ENCODE measurements around the gene SSC4D.
A peak's percentile ranks its signal among the peaks of the same experiment; 100 is the strongest.
"Not testable (repeated sequence)": the region's sequence is repeated elsewhere in the genome, so short reads cannot be mapped to it uniquely, and the experiment has no call there.

The SSC4D gene

GRCh38 chr7:76430211-76430610, 20.7 kb upstream of the SSC4D start:
- H3K4me3 ChIP-seq (ENCODE audit: low read depth, low read length): no peak overlapping the region
- no peak for DNase-seq (ENCODE audit: low read depth, low spot score)
- TF ChIP-seq, protein P1, sequence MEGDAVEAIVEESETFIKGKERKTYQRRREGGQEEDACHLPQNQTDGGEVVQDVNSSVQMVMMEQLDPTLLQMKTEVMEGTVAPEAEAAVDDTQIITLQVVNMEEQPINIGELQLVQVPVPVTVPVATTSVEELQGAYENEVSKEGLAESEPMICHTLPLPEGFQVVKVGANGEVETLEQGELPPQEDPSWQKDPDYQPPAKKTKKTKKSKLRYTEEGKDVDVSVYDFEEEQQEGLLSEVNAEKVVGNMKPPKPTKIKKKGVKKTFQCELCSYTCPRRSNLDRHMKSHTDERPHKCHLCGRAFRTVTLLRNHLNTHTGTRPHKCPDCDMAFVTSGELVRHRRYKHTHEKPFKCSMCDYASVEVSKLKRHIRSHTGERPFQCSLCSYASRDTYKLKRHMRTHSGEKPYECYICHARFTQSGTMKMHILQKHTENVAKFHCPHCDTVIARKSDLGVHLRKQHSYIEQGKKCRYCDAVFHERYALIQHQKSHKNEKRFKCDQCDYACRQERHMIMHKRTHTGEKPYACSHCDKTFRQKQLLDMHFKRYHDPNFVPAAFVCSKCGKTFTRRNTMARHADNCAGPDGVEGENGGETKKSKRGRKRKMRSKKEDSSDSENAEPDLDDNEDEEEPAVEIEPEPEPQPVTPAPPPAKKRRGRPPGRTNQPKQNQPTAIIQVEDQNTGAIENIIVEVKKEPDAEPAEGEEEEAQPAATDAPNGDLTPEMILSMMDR (IDR thresholded peaks at IDR 0.05; ENCODE audit: low read depth, low read length): no peak
- in situ Hi-C loops (cut with HindIII; ENCODE audit: low sequenced_read_pairs): no loop called here

- peak; percentile 16 for DNase-seq (ENCODE audit: low read depth, low spot score)
- in situ Hi-C loops (cut with HindIII; ENCODE audit: low sequenced_read_pairs): no loop called here
- no peak overlapping the region for H3K4me3 ChIP-seq (ENCODE audit: low read depth, low read length)
- TF ChIP-seq, protein P1 (IDR thresholded peaks at IDR 0.05; ENCODE audit: low read depth, low read length): no peak
These were observed 19.6 kb upstream of the SSC4D start for GRCh38 chr7:76428868-76429805.

DNA sequence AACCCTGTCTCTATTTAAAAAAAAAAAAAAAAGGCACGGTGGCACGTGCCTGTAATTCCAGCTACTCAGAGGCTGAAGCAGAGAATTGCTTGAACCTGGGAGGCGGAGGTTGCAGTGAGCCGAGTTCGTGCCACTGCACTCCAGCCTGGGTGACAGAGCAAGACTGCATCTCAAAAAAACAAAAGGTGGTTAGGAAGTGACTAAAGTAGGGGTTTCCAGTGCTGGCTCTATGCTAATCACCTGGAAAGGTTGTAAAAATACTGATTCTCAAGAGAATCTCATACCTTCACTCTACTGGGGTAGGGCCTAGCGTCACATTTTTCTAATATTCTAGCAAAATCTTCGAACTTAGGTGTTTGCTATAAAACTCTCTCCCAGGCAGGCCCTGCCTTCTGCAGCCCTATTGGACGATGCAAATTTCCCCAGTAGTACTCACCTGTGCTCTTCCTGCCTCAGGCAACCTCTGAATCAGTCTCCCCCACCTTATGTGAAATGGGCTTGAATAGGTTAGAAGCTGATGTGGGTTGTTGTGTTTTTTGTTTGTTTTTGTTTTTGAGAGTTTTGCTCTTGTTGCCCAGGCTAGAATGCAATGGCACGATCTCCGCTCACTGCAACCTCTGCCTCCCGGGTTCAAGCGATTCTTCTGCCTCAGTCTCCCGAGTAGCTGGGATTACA, 18.8 kb upstream of the SSC4D start:
- TF ChIP-seq, protein P1 (IDR thresholded peaks at IDR 0.05; ENCODE audit: low read depth, low read length): no peak
- no peak overlapping the region for H3K4me3 ChIP-seq (ENCODE audit: low read depth, low read length)
- in situ Hi-C loops (cut with HindIII; ENCODE audit: low sequenced_read_pairs): no loop called here
- no peak for DNase-seq (ENCODE audit: low read depth, low spot score)

DNA sequence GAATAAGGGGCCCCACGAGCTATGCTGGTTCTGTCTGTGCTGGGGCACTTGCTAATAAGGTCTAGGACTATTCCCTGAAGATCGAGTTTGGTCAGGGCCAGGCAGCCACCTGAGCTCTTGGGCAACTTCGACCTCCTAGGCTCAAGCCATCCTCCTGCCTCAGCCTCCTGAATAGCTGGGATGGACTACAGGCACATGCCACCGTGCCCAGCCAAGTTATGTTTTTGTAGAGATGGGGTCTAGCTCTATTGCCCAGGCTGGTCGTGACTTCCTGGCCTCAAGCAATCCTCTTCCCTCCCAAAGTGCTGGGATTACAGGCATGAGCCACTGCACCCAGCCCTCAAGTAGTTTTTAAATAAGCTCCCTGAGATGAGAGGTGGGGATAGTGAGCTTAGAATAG, 18.1 kb upstream of the SSC4D start:
- in situ Hi-C loops (cut with HindIII; ENCODE audit: low sequenced_read_pairs): no loop called here
- TF ChIP-seq, protein P1 (IDR thresholded peaks at IDR 0.05; ENCODE audit: low read depth, low read length): no peak
- no peak overlapping the region for H3K4me3 ChIP-seq (ENCODE audit: low read depth, low read length)

DNA sequence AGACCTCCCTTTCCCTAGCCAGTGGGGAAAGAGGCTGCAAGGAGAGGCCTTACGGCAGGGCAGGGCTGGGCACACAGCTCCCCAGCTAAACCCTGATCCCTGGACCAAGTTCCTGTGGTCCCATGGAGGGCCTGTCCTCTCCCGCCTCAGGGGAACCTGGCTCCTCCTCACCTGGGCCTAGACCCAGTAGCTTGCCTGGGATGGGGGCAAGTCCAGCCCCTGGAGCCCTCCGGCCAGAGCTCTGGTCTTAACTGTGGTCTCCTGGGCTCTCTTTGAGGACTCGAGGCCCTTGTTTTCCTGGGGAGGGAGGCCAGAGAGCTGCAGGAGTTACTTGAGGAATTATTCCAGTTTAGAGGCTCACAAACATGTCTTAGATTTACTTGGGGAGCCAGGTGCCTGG, 16.7 kb upstream of the SSC4D start:
- TF ChIP-seq, protein P1 (IDR thresholded peaks at IDR 0.05; ENCODE audit: low read depth, low read length): no peak
- in situ Hi-C loops (cut with HindIII; ENCODE audit: low sequenced_read_pairs): no loop called here
- no peak overlapping the region for H3K4me3 ChIP-seq (ENCODE audit: low read depth, low read length)

More for the DNA sequence above, 18.1 kb upstream of the SSC4D start:
- DNase-seq (ENCODE audit: low read depth, low spot score): no peak

DNA sequence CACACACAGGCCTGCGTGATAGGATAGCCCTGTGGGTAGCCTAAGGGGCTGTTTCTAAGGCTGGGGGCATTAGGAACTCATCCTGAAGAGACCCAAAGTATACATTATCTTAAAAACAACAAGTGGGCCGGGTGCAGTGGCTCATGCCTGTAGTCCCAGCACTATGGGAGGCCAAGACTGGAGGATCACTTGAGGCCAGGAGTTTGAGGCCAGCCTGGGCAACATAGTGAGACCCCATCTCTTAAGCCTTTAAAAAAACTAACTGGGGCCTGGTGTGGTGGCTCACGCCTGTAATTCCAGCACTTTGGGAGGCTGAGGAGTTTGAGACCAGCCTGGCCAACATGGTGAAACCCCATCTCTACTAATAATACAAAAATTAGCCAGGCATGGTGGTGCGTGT, 16.1 kb upstream of the SSC4D start:
- H3K4me3 ChIP-seq (ENCODE audit: low read depth, low read length); in situ Hi-C loops (cut with HindIII; ENCODE audit: low sequenced_read_pairs); DNase-seq (ENCODE audit: low read depth, low spot score): not testable (repeated sequence)

More for the DNA sequence above, 16.7 kb upstream of the SSC4D start:
- no peak for DNase-seq (ENCODE audit: low read depth, low spot score)

DNA sequence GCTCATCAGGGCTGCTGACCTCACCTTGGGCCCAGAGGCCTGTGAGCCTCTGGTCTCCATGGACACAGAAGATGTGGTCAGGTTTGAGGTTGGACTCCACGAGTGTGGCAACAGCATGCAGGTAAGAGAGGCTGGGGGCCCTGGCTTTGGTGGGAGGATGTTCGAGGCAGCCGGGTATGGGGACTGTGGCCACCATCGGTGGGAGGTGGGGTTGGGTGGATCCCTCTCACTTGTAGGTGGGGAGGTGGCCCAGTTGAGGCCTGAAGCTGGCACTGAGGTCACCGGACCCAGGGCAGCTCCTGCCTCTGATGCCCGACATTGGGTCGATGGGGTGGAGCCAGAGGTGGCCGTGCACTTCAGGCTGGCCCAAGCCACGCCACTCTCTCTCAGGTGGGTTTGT, 15.7 kb upstream of the SSC4D start:
- no peak for DNase-seq (ENCODE audit: low read depth, low spot score)
- TF ChIP-seq, protein P1 (IDR thresholded peaks at IDR 0.05; ENCODE audit: low read depth, low read length): no peak
- in situ Hi-C loops (cut with HindIII; ENCODE audit: low sequenced_read_pairs): no loop called here
- H3K4me3 ChIP-seq (ENCODE audit: low read depth, low read length): no peak overlapping the region
